GM23338 (cell line): ENCODE results near the gene VPS41. TPM values are rescaled to one million over a fixed set of nuclear protein-coding genes. Genes with fewer than 3 reads are reported as not detected.

ENCODE experiments used
- ATAC-seq: fragments of 200-7000 bp; cut with Tn5 transposase; 3 replicates; pipeline ENCODE4 v1.9.1; 2020
- DNase-seq: peaks from one replicate; pipeline ENCODE4 v3.0.0-alpha.2; 2015; ENCODE audit warnings: low spot score
- H2AFZ ChIP-seq: fragments of 200-600 bp; sonication (generic); 2 replicates; pipeline ENCODE4 v1.8.0; 2016; ENCODE audit warnings: antibody characterized with exemption, mild to moderate bottlenecking, moderate library complexity
- H3F3A ChIP-seq: fragments of 200-600 bp; sonication (generic); replicated peaks from 2 replicates; pipeline ENCODE4 v1.8.0; 2017; ENCODE audit warnings: antibody characterized with exemption, mixed run types, low read depth
- H3K27ac ChIP-seq: fragments of 200-600 bp; sonication (generic); 2 replicates; pipeline ENCODE4 v1.6.1; 2016; ENCODE audit warnings: low read depth
- H3K27me3 ChIP-seq: fragments of 200-600 bp; sonication (generic); 2 replicates; pipeline ENCODE4 v1.8.0; 2016; ENCODE audit warnings: mild to moderate bottlenecking, mixed run types, moderate library complexity; ENCODE audit not compliant: insufficient read depth
- H3K36me3 ChIP-seq: fragments of 200-600 bp; sonication (generic); 2 replicates; pipeline ENCODE4 v1.8.0; 2016; ENCODE audit warnings: mild to moderate bottlenecking; ENCODE audit not compliant: insufficient read depth
- H3K4me1 ChIP-seq: fragments of 200-600 bp; sonication (generic); 2 replicates; pipeline ENCODE4 v1.8.0; 2016; ENCODE audit warnings: mild to moderate bottlenecking, moderate library complexity; ENCODE audit not compliant: insufficient read depth
- H3K4me2 ChIP-seq: fragments of 200-600 bp; sonication (generic); 2 replicates; pipeline ENCODE4 v1.7.1; 2017; ENCODE audit warnings: mixed run types
- H3K4me3 ChIP-seq: fragments of 200-600 bp; sonication (generic); 2 replicates; pipeline ENCODE4 v1.6.1; 2016; ENCODE audit warnings: mixed run types
- H3K79me2 ChIP-seq: fragments of 200-600 bp; sonication (generic); replicated peaks from 2 replicates; pipeline ENCODE4 v1.8.0; 2017; ENCODE audit warnings: mild to moderate bottlenecking; ENCODE audit not compliant: insufficient read depth
- H3K9me2 ChIP-seq: fragments of 200-600 bp; sonication (generic); 2 replicates; pipeline ENCODE4 v1.8.0; 2017; ENCODE audit not compliant: insufficient read depth
- H4K20me1 ChIP-seq: fragments of 200-600 bp; sonication (generic); replicated peaks from 2 replicates; pipeline ENCODE4 v1.8.0; 2017; ENCODE audit warnings: mild to moderate bottlenecking; ENCODE audit not compliant: insufficient read depth
- H3K27ac Mint-ChIP-seq: 2 replicates; pipeline ENCODE4 v1.8.0; 2020; ENCODE audit warnings: inconsistent platforms, mild to moderate bottlenecking, moderate library complexity, mixed read lengths
- H3K27me3 Mint-ChIP-seq: 3 replicates; pipeline ENCODE4 v1.8.0; 2022; ENCODE audit warnings: low read depth, mild to moderate bottlenecking, moderate library complexity, mixed read lengths, inconsistent platforms; ENCODE audit not compliant: insufficient read depth, poor library complexity
- H3K36me3 Mint-ChIP-seq: 3 replicates; pipeline ENCODE4 v1.8.0; 2021; ENCODE audit warnings: low read depth, mild to moderate bottlenecking, inconsistent platforms, moderate library complexity, mixed read lengths
- H3K4me1 Mint-ChIP-seq: 3 replicates; pipeline ENCODE4 v1.8.0; 2020; ENCODE audit warnings: mild to moderate bottlenecking, inconsistent platforms, mixed read lengths
- H3K4me3 Mint-ChIP-seq: 3 replicates; pipeline ENCODE4 v1.8.0; 2021; ENCODE audit warnings: moderate library complexity, mild to moderate bottlenecking, inconsistent platforms, mixed read lengths
- H3K9me3 Mint-ChIP-seq: 3 replicates; pipeline ENCODE4 v1.8.0; 2020; ENCODE audit warnings: moderate library complexity, mild to moderate bottlenecking, inconsistent platforms, mixed read lengths
- CREB1 ChIP-seq: fragments of 250-450 bp; sonication (Bioruptor Pico); IDR thresholded peaks from 2 replicates; pipeline ENCODE4 v1.5.0; 2020; ENCODE audit warnings: low read depth, mild to moderate bottlenecking, moderate library complexity
- EZH2 ChIP-seq: fragments of 200-600 bp; sonication (generic); IDR thresholded peaks from one replicate; pipeline ENCODE4 v1.8.0; 2017; ENCODE audit warnings: antibody characterized with exemption, mild to moderate bottlenecking, low read depth; ENCODE audit not compliant: unreplicated experiment
- EZH2phosphoT487 ChIP-seq: fragments of 200-600 bp; sonication (generic); IDR thresholded peaks from one replicate; pipeline ENCODE4 v1.8.1; 2018; ENCODE audit warnings: antibody characterized with exemption; ENCODE audit not compliant: unreplicated experiment
- JUNB ChIP-seq: IDR thresholded peaks from one replicate; pipeline ENCODE4 v1.6.1; 2016; ENCODE audit warnings: antibody characterized with exemption; ENCODE audit not compliant: unreplicated experiment
- NANOG ChIP-seq: IDR thresholded peaks from 2 replicates; pipeline ENCODE4 v1.6.1; 2016; ENCODE audit warnings: antibody characterized with exemption, borderline replicate concordance
- POLR2AphosphoS5 ChIP-seq: IDR thresholded peaks from 2 replicates; pipeline ENCODE4 v1.6.1; 2016; ENCODE audit warnings: antibody characterized with exemption, low read depth
- STAT1 ChIP-seq: IDR thresholded peaks from one replicate; pipeline ENCODE4 v1.6.1; 2016; ENCODE audit warnings: antibody characterized with exemption; ENCODE audit not compliant: unreplicated experiment
- ZNF114 ChIP-seq: fragments of 250-450 bp; sonication (Bioruptor Pico); IDR thresholded peaks from 2 replicates; pipeline ENCODE4 v1.5.0; 2020; ENCODE audit warnings: mild to moderate bottlenecking, moderate library complexity
- polyA plus RNA-seq: library from polyadenylated mRNA; unstranded; fragments of >200 nt; fragmentation: Nextera tagmentation; extraction: Ambion mirVana; gene quantifications from 2 replicates; pipeline ENCODE4 v1.2.1, GENCODE V29; 2016
- total RNA-seq: library from RNA; depleted of rRNA; stranded (reverse); fragments of >200 nt; shearing (Covaris generic); gene quantifications from 2 replicates; pipeline ENCODE4 v1.2.3, GENCODE V29; 2014
- TF ChIP-seq, protein P1 (sequence below), 2 experiments: fragments of 200-600 bp in 1 of 2; sonication (generic) in 1 of 2; conservative IDR thresholded peaks; 2 replicates each; pipeline versions ENCODE4 v1.5.1 to v1.6.1; 2016 to 2017; ENCODE audit warnings: antibody characterized with exemption in 2 of 2, low read depth in 2 of 2, mild to moderate bottlenecking in 2 of 2, moderate library complexity in 1 of 2
- TF ChIP-seq, protein P2 (sequence below): fragments of 250-450 bp; sonication (Bioruptor Pico); IDR thresholded peaks from 2 replicates; pipeline ENCODE4 v1.5.0; 2020; ENCODE audit warnings: mild to moderate bottlenecking, moderate library complexity
- TF ChIP-seq, protein P3 (sequence below): IDR thresholded peaks from 2 replicates; pipeline ENCODE4 v1.6.1; 2016; ENCODE audit warnings: antibody characterized with exemption

VPS41 gene
- total and polyA plus RNA-seq, 2 experiments from 2014 or later = 20.2 to 41.2 TPM

DNA sequence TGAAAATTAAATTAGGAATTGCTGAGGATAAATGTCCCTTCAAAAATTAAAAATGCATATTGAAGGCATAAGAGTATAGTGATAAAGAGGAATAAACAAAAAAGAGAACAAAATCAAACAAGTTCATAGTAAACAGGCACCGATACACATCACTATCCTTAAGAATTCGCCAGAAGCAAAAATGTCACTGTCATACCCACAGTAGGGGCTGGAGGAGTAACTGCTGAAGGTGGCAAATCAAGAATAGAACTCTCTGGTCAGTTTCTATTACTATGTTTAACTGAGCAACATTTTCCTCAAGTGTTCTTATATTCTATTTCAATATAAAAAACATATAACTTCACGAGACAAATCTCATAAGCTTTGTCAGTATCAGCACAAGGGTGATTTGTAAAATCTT, 84.0 kb downstream of the VPS41 start:
- Mint-ChIP-seq H3K4me3 (no peak overlapping the region), H3K4me1 (no peaks in the 10 kb centered on the region), H3K27me3 (no peaks in the 10 kb centered on the region), H3K9me3 (no peaks in the 10 kb centered on the region; the same call in 2 of the 3 replicates), H3K36me3 (no peaks in the 10 kb centered on the region), H3K27ac (no peak overlapping the region)
- DNase-seq (no peak), ATAC-seq (no peak)
- H3K79me2 ChIP-seq = no peaks in the 10 kb centered on the region
- no peaks in the 10 kb centered on the region for H4K20me1 ChIP-seq
- no peak overlapping the region for H3K4me3 ChIP-seq
- no peaks in the 10 kb centered on the region for H3K27me3 ChIP-seq
- H3K4me1 ChIP-seq = no peaks in the 10 kb centered on the region
- H3K9me2 ChIP-seq = peaks cover 7% of the 10 kb centered on the region
- no peak overlapping the region for H2AFZ ChIP-seq
- H3F3A ChIP-seq = no peaks in the 10 kb centered on the region
- H3K27ac ChIP-seq = no peak overlapping the region
- no peaks in the 10 kb centered on the region for H3K36me3 ChIP-seq
- H3K4me2 ChIP-seq = no peak overlapping the region
- TF ChIP-seq CREB1 (CRISPR knock-in tag) = no peak
- TF ChIP-seq EZH2phosphoT487 = no peak
- no peak for TF ChIP-seq JUNB

DNA sequence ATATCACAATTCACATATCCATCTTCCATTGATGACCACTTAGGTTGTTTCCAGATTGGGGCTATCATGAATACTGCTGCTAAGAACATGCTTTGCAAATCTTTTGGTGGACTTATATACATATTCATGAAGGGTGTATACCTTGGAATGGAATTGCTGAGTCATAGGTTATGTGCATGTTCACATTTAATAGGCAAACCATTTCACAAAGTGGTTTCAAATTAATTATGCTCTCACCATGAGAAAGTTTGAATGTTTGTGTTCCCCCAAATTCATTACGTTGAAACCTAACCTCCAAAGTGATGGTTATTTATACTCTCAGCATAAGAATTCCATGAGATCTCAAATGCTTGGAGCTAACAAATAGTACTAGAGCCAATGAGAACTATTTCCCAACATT, 86.4 kb downstream of the VPS41 start:
- H2AFZ ChIP-seq = no peak overlapping the region
- H4K20me1 ChIP-seq = no peaks in the 10 kb centered on the region
- no peaks in the 10 kb centered on the region for H3F3A ChIP-seq
- Mint-ChIP-seq H3K27me3 (peaks cover 4% of the 10 kb centered on the region), H3K4me3 (no peak overlapping the region), H3K27ac (no peak overlapping the region; the same call in 1 of the 2 replicates), H3K36me3 (peaks cover 5% of the 10 kb centered on the region; the same call in 2 of the 3 replicates), H3K4me1 (no peaks in the 10 kb centered on the region), H3K9me3 (no peaks in the 10 kb centered on the region; the same call in 2 of the 3 replicates)
- H3K36me3 ChIP-seq = no peaks in the 10 kb centered on the region
- H3K9me2 ChIP-seq = peaks cover 13% of the 10 kb centered on the region
- H3K4me1 ChIP-seq = no peaks in the 10 kb centered on the region
- ATAC-seq = no peak
- no peaks in the 10 kb centered on the region for H3K79me2 ChIP-seq
- DNase-seq = no peak
- H3K4me2 ChIP-seq = no peak overlapping the region
- H3K27me3 ChIP-seq = no peaks in the 10 kb centered on the region
- no peak overlapping the region for H3K4me3 ChIP-seq
- no peak overlapping the region for H3K27ac ChIP-seq
- TF ChIP-seq ZNF114 (CRISPR knock-in tag) (no peak), EZH2 (no peak), JUNB (no peak), EZH2phosphoT487 (no peak), NANOG (no peak), STAT1 (no peak), POLR2AphosphoS5 (no peak)
- TF ChIP-seq, protein P1, sequence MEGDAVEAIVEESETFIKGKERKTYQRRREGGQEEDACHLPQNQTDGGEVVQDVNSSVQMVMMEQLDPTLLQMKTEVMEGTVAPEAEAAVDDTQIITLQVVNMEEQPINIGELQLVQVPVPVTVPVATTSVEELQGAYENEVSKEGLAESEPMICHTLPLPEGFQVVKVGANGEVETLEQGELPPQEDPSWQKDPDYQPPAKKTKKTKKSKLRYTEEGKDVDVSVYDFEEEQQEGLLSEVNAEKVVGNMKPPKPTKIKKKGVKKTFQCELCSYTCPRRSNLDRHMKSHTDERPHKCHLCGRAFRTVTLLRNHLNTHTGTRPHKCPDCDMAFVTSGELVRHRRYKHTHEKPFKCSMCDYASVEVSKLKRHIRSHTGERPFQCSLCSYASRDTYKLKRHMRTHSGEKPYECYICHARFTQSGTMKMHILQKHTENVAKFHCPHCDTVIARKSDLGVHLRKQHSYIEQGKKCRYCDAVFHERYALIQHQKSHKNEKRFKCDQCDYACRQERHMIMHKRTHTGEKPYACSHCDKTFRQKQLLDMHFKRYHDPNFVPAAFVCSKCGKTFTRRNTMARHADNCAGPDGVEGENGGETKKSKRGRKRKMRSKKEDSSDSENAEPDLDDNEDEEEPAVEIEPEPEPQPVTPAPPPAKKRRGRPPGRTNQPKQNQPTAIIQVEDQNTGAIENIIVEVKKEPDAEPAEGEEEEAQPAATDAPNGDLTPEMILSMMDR (conservative IDR thresholded peaks at IDR 0.05; ENCODE audit: low read depth in 2 of 2) = no peak
- TF ChIP-seq, protein P2, sequence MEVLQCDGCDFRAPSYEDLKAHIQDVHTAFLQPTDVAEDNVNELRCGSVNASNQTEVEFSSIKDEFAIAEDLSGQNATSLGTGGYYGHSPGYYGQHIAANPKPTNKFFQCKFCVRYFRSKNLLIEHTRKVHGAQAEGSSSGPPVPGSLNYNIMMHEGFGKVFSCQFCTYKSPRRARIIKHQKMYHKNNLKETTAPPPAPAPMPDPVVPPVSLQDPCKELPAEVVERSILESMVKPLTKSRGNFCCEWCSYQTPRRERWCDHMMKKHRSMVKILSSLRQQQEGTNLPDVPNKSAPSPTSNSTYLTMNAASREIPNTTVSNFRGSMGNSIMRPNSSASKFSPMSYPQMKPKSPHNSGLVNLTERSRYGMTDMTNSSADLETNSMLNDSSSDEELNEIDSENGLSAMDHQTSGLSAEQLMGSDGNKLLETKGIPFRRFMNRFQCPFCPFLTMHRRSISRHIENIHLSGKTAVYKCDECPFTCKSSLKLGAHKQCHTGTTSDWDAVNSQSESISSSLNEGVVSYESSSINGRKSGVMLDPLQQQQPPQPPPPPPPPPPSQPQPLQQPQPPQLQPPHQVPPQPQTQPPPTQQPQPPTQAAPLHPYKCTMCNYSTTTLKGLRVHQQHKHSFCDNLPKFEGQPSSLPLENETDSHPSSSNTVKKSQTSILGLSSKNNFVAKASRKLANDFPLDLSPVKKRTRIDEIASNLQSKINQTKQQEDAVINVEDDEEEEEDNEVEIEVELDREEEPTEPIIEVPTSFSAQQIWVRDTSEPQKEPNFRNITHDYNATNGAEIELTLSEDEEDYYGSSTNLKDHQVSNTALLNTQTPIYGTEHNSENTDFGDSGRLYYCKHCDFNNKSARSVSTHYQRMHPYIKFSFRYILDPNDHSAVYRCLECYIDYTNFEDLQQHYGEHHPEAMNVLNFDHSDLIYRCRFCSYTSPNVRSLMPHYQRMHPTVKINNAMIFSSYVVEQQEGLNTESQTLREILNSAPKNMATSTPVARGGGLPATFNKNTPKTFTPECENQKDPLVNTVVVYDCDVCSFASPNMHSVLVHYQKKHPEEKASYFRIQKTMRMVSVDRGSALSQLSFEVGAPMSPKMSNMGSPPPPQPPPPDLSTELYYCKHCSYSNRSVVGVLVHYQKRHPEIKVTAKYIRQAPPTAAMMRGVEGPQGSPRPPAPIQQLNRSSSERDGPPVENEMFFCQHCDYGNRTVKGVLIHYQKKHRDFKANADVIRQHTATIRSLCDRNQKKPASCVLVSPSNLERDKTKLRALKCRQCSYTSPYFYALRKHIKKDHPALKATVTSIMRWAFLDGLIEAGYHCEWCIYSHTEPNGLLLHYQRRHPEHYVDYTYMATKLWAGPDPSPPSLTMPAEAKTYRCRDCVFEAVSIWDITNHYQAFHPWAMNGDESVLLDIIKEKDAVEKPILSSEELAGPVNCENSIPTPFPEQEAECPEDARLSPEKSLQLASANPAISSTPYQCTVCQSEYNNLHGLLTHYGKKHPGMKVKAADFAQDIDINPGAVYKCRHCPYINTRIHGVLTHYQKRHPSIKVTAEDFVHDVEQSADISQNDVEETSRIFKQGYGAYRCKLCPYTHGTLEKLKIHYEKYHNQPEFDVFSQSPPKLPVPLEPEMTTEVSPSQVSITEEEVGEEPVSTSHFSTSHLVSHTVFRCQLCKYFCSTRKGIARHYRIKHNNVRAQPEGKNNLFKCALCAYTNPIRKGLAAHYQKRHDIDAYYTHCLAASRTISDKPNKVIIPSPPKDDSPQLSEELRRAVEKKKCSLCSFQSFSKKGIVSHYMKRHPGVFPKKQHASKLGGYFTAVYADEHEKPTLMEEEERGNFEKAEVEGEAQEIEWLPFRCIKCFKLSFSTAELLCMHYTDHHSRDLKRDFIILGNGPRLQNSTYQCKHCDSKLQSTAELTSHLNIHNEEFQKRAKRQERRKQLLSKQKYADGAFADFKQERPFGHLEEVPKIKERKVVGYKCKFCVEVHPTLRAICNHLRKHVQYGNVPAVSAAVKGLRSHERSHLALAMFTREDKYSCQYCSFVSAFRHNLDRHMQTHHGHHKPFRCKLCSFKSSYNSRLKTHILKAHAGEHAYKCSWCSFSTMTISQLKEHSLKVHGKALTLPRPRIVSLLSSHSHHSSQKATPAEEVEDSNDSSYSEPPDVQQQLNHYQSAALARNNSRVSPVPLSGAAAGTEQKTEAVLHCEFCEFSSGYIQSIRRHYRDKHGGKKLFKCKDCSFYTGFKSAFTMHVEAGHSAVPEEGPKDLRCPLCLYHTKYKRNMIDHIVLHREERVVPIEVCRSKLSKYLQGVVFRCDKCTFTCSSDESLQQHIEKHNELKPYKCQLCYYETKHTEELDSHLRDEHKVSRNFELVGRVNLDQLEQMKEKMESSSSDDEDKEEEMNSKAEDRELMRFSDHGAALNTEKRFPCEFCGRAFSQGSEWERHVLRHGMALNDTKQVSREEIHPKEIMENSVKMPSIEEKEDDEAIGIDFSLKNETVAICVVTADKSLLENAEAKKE (CRISPR knock-in tag) = no peak
- TF ChIP-seq, protein P3, sequence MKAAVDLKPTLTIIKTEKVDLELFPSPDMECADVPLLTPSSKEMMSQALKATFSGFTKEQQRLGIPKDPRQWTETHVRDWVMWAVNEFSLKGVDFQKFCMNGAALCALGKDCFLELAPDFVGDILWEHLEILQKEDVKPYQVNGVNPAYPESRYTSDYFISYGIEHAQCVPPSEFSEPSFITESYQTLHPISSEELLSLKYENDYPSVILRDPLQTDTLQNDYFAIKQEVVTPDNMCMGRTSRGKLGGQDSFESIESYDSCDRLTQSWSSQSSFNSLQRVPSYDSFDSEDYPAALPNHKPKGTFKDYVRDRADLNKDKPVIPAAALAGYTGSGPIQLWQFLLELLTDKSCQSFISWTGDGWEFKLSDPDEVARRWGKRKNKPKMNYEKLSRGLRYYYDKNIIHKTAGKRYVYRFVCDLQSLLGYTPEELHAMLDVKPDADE = no peak
